ENCODE measurements around the gene SAP130.

Gene SAP130

DNA sequence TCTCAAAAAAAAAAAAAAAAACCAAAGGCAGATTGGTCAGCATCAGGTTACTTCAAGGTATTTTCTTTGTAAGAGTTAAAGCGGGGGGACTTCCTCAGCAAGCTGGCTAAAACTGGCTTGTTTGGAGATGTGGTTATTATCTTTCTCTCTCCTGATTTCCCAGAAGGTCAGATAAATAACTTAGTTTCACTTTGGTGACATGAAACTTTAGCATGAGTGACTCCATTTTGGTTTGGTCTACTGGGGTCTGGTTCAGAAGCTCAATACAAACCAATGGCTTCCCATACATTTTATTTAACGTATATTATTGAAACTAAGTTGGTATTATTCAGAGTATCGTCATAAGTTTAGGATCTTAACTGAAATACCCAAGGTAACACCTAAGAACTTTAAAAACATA lies 100.5 kb downstream of the SAP130 start:
- POLR2A ChIA-PET: no interaction called here
- TF ChIP-seq FOXM1 (IDR thresholded peaks at IDR 0.05; ENCODE audit: borderline replicate concordance) (no peak), ELF4 (IDR thresholded peaks at IDR 0.05) (no peak), ARNT (IDR thresholded peaks at IDR 0.05) (no peak), SP1 (IDR thresholded peaks at IDR 0.05) (no peak), ZNF384 (IDR thresholded peaks at IDR 0.05) (no peak), FOXK2 (IDR thresholded peaks at IDR 0.05) (no peak), HDGF (IDR thresholded peaks at IDR 0.05; ENCODE audit: borderline replicate concordance) (no peak), CTBP1 (IDR thresholded peaks at IDR 0.05; ENCODE audit: borderline replicate concordance) (no peak), NFRKB (IDR thresholded peaks at IDR 0.05) (no peak), L3MBTL2 (conservative IDR thresholded peaks at IDR 0.05) (no peak), LEF1 (IDR thresholded peaks at IDR 0.05; ENCODE audit: borderline replicate concordance) (no peak), BHLHE40 (IDR thresholded peaks at IDR 0.05; ENCODE audit: borderline replicate concordance) (no peak), FOXA1 (IDR thresholded peaks at IDR 0.05) (no peak), SUZ12 (IDR thresholded peaks at IDR 0.05) (no peak), TARDBP (IDR thresholded peaks at IDR 0.05) (no peak)
- TF ChIP-seq, protein P1, sequence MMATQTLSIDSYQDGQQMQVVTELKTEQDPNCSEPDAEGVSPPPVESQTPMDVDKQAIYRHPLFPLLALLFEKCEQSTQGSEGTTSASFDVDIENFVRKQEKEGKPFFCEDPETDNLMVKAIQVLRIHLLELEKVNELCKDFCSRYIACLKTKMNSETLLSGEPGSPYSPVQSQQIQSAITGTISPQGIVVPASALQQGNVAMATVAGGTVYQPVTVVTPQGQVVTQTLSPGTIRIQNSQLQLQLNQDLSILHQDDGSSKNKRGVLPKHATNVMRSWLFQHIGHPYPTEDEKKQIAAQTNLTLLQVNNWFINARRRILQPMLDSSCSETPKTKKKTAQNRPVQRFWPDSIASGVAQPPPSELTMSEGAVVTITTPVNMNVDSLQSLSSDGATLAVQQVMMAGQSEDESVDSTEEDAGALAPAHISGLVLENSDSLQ (IDR thresholded peaks at IDR 0.05): no peak
- CTCF ChIA-PET: no interaction called here
- no peak for DNase-seq (ENCODE audit: extremely low spot score)

DNA sequence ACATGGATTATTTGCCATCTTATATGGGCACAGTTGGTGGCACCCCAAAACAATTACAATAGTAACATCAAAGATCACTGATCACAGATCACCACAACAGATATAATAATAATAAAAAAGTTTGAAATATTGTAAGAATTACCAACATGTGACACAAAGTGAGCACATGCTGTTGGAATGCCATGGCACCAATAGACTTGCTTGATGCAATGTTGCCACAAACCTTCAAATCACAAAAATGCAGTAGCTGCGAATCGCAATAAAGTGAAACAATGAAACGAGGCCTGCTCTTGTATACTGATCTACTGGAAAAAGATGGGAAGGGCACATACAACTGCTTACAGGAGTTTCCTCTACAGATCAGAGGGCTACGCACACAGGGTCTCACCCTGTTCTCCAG lies 109.9 kb downstream of the SAP130 start:
- DNase-seq (ENCODE audit: extremely low spot score): no peak
- ChIA-PET POLR2A (no interaction called here), CTCF (no interaction called here)
- TF ChIP-seq ELF4 (IDR thresholded peaks at IDR 0.05) (no peak), SUZ12 (IDR thresholded peaks at IDR 0.05) (no peak), L3MBTL2 (conservative IDR thresholded peaks at IDR 0.05) (no peak), TARDBP (IDR thresholded peaks at IDR 0.05) (no peak), ZNF384 (IDR thresholded peaks at IDR 0.05) (no peak), ARNT (IDR thresholded peaks at IDR 0.05) (no peak), FOXM1 (IDR thresholded peaks at IDR 0.05; ENCODE audit: borderline replicate concordance) (no peak)

DNA sequence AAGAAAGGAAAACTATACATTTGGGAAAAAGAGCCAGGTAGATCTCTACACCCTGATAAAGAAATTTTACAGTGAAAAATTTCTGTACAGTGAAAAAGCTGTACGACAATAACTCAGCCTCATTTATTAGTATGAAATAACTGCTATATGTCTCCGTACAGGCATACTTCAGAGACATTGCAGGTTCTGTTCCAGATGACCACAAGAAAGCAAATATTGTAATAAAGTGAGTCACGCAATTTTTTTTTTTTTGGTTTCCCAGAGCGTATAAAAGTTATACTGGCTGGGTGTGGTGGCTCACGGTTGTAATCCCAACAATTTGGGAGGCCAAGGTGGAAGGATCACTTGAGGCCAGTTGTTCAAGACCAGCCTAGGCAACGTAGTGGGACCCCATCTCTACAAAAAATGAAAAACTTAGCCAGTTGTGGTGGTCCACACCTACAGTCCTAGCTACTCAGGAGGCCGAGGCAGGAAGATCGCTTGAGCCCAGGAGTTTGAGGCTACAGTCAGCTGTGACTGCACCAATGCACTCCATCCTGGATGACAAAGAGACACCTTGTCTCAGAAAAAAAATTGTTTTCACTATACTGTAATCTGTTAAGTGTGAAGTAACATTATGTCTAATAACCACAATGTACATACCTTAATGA lies 113.9 kb downstream of the SAP130 start:
- POLR2A ChIA-PET: no interaction called here
- DNase-seq (ENCODE audit: extremely low spot score): no peak
- CTCF ChIA-PET: no interaction called here
- no peak for TF ChIP-seq NFRKB (IDR thresholded peaks at IDR 0.05)
- no peak for TF ChIP-seq SP1 (IDR thresholded peaks at IDR 0.05)
- TF ChIP-seq TARDBP (IDR thresholded peaks at IDR 0.05): no peak
- TF ChIP-seq FOXA1 (IDR thresholded peaks at IDR 0.05): no peak
- no peak for TF ChIP-seq CTBP1 (IDR thresholded peaks at IDR 0.05; ENCODE audit: borderline replicate concordance)
- TF ChIP-seq HDGF (IDR thresholded peaks at IDR 0.05; ENCODE audit: borderline replicate concordance): no peak
- no peak for TF ChIP-seq ELF4 (IDR thresholded peaks at IDR 0.05)
- TF ChIP-seq ARNT (IDR thresholded peaks at IDR 0.05): no peak
- no peak for TF ChIP-seq L3MBTL2 (conservative IDR thresholded peaks at IDR 0.05)
- no peak for TF ChIP-seq ZNF384 (IDR thresholded peaks at IDR 0.05)
- TF ChIP-seq, protein P1 (IDR thresholded peaks at IDR 0.05): no peak
- TF ChIP-seq FOXK2 (IDR thresholded peaks at IDR 0.05): no peak
- TF ChIP-seq FOXM1 (IDR thresholded peaks at IDR 0.05; ENCODE audit: borderline replicate concordance): no peak
- TF ChIP-seq BHLHE40 (IDR thresholded peaks at IDR 0.05; ENCODE audit: borderline replicate concordance): no peak
- no peak for TF ChIP-seq SUZ12 (IDR thresholded peaks at IDR 0.05)
- TF ChIP-seq LEF1 (IDR thresholded peaks at IDR 0.05; ENCODE audit: borderline replicate concordance): no peak

DNA sequence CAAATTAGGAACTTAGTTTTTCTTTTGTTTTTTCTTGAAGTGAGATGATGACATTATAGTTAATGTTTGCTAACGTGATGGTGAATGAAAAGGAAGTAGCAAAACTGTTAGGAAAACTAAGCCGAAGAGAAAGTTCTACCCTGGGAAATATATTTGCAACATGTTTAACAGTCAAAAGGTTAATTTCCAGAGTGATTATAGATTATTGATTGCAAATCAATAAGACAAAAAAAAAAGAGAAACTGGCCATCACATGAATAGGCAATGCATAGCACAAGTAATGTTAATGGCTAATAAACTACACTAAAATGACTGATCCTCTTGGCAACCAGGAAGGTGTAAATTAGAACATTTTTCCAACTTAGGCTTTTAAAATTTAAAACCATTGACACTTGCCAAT lies 116.1 kb downstream of the SAP130 start:
- POLR2A ChIA-PET: no interaction called here
- no peak for TF ChIP-seq BHLHE40 (IDR thresholded peaks at IDR 0.05; ENCODE audit: borderline replicate concordance)
- TF ChIP-seq ELF4 (IDR thresholded peaks at IDR 0.05): no peak
- TF ChIP-seq ARNT (IDR thresholded peaks at IDR 0.05): no peak
- TF ChIP-seq SUZ12 (IDR thresholded peaks at IDR 0.05): no peak
- TF ChIP-seq FOXK2 (IDR thresholded peaks at IDR 0.05): no peak
- no peak for TF ChIP-seq CTBP1 (IDR thresholded peaks at IDR 0.05; ENCODE audit: borderline replicate concordance)
- TF ChIP-seq ZNF384 (IDR thresholded peaks at IDR 0.05): no peak
- no peak for TF ChIP-seq L3MBTL2 (conservative IDR thresholded peaks at IDR 0.05)
- TF ChIP-seq, protein P1 (IDR thresholded peaks at IDR 0.05): no peak
- TF ChIP-seq LEF1 (IDR thresholded peaks at IDR 0.05; ENCODE audit: borderline replicate concordance): no peak
- TF ChIP-seq TARDBP (IDR thresholded peaks at IDR 0.05): no peak
- no peak for TF ChIP-seq NFRKB (IDR thresholded peaks at IDR 0.05)
- TF ChIP-seq FOXA1 (IDR thresholded peaks at IDR 0.05): no peak
- TF ChIP-seq HDGF (IDR thresholded peaks at IDR 0.05; ENCODE audit: borderline replicate concordance): no peak
- no peak for TF ChIP-seq FOXM1 (IDR thresholded peaks at IDR 0.05; ENCODE audit: borderline replicate concordance)
- CTCF ChIA-PET: no interaction called here
- DNase-seq (ENCODE audit: extremely low spot score): no peak

DNA sequence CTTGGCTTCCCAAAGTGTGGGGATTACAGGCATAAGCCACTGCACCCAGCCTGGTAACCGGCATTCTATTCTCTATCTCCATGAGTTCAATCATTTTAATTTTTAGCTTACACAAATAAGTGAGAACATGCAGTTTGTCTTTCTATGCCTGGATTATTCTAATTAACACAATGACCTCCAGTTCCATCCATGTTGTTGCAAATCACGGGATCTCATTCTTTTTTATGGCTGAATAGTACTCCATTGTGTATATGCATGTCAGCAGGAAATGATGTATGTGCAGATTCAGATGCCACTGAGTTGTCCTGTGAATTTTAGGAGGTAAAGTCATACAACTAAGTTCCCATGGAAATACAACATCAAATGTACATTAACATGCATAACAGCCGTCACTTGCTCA lies 117.4 kb downstream of the SAP130 start:
- ChIA-PET POLR2A (no interaction called here), CTCF (interaction anchor here (0.6 kb wide), 1 partner anchor 167 kb away, joined by 9 read pairs; no protein-coding TSS in a partner anchor)
- DNase-seq (ENCODE audit: extremely low spot score): no peak
- TF ChIP-seq, protein P1 (IDR thresholded peaks at IDR 0.05): no peak
- TF ChIP-seq FOXA1 (IDR thresholded peaks at IDR 0.05): no peak
- no peak for TF ChIP-seq ZNF384 (IDR thresholded peaks at IDR 0.05)
- no peak for TF ChIP-seq TARDBP (IDR thresholded peaks at IDR 0.05)
- no peak for TF ChIP-seq HDGF (IDR thresholded peaks at IDR 0.05; ENCODE audit: borderline replicate concordance)
- no peak for TF ChIP-seq NFRKB (IDR thresholded peaks at IDR 0.05)
- TF ChIP-seq L3MBTL2 (conservative IDR thresholded peaks at IDR 0.05): no peak
- no peak for TF ChIP-seq FOXK2 (IDR thresholded peaks at IDR 0.05)
- TF ChIP-seq SP1 (IDR thresholded peaks at IDR 0.05): no peak
- no peak for TF ChIP-seq BHLHE40 (IDR thresholded peaks at IDR 0.05; ENCODE audit: borderline replicate concordance)
- TF ChIP-seq ELF4 (IDR thresholded peaks at IDR 0.05): no peak
- TF ChIP-seq ARNT (IDR thresholded peaks at IDR 0.05): no peak
- no peak for TF ChIP-seq FOXM1 (IDR thresholded peaks at IDR 0.05; ENCODE audit: borderline replicate concordance)
- TF ChIP-seq SUZ12 (IDR thresholded peaks at IDR 0.05): no peak
- no peak for TF ChIP-seq LEF1 (IDR thresholded peaks at IDR 0.05; ENCODE audit: borderline replicate concordance)
- no peak for TF ChIP-seq CTBP1 (IDR thresholded peaks at IDR 0.05; ENCODE audit: borderline replicate concordance)
